ENCODE data around the gene ZNF860. TPM values are rescaled to one million over a fixed set of nuclear protein-coding genes. Genes with fewer than 3 reads are reported as not detected.
A peak's percentile ranks its signal among the peaks of the same experiment; 100 is the strongest.

The ZNF860 gene
- total RNA-seq, 2 donors from 2014 or later: 1.0 to 2.6 TPM

- no peaks in the 10 kb centered on the region for H3K27me3 ChIP-seq
- H3K36me3 ChIP-seq (replicated peaks in 1 of 2; ENCODE audit: insufficient read depth in 1 of 2, low read depth in 2 of 2): no peaks in the 10 kb centered on the region
- intact Hi-C loops (cut with DNase I): no loop called here
- DNase-seq (no peak), ATAC-seq (no peak)
- no peaks in the 10 kb centered on the region for H3K9me3 ChIP-seq
- TF ChIP-seq POLR2A (IDR thresholded peaks at IDR 0.05): no peak
- TF ChIP-seq, protein P1, sequence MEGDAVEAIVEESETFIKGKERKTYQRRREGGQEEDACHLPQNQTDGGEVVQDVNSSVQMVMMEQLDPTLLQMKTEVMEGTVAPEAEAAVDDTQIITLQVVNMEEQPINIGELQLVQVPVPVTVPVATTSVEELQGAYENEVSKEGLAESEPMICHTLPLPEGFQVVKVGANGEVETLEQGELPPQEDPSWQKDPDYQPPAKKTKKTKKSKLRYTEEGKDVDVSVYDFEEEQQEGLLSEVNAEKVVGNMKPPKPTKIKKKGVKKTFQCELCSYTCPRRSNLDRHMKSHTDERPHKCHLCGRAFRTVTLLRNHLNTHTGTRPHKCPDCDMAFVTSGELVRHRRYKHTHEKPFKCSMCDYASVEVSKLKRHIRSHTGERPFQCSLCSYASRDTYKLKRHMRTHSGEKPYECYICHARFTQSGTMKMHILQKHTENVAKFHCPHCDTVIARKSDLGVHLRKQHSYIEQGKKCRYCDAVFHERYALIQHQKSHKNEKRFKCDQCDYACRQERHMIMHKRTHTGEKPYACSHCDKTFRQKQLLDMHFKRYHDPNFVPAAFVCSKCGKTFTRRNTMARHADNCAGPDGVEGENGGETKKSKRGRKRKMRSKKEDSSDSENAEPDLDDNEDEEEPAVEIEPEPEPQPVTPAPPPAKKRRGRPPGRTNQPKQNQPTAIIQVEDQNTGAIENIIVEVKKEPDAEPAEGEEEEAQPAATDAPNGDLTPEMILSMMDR (IDR thresholded peaks at IDR 0.05): no peak
- H3K4me3 ChIP-seq: no peak overlapping the region
- peaks cover 15% of the 10 kb centered on the region for H3K4me1 ChIP-seq
- no peak overlapping the region for H3K27ac ChIP-seq
- 56 to 76% methylated on average over 2 of the region's 2 CpGs for WGBS, 2 donors
Observed at GRCh38 chr3:31977736-31978135, 3.8 kb upstream of the ZNF860 start.

DNA sequence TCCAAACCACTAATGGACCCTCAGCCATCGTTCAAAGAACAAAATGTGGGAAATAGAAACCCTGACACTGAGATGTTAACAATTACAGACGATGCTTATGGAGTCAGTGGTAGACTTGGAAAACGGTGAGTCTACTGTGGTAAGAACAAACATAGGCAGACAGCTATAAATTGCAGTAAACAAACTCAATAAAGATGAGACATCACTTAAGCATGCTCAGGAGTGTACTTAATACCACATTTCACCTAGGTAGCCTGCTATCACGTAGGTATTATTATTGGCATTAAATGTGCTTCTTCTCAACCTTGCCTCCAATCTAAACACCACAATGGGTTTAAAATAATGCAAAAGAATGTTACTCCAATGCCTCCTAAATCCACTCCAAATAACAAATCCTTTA, 3.0 kb upstream of the ZNF860 start:
- 74 to 90% methylated on average over 4 of the region's 4 CpGs for WGBS, 2 donors
- no peaks in the 10 kb centered on the region for H3K27me3 ChIP-seq
- no peak overlapping the region for H3K27ac ChIP-seq
- H3K36me3 ChIP-seq (replicated peaks in 1 of 2; ENCODE audit: insufficient read depth in 1 of 2, low read depth in 2 of 2): no peaks in the 10 kb centered on the region
- intact Hi-C loops (cut with DNase I): no loop called here
- DNase-seq (no peak), ATAC-seq (no peak)
- no peak for TF ChIP-seq POLR2A (IDR thresholded peaks at IDR 0.05)
- TF ChIP-seq, protein P1 (IDR thresholded peaks at IDR 0.05): no peak
- no peak overlapping the region for H3K4me3 ChIP-seq
- H3K4me1 ChIP-seq: peaks cover 15% of the 10 kb centered on the region
- no peaks in the 10 kb centered on the region for H3K9me3 ChIP-seq

GRCh38 chr3:31979001-31979697, 2.4 kb upstream of the ZNF860 start:
- H3K27ac ChIP-seq: no peak overlapping the region
- no peak for DNase-seq
- intact Hi-C loops (cut with DNase I): no loop called here
- WGBS, 2 donors: 62 to 67% methylated on average over 5 of the region's 5 CpGs
- no peaks in the 10 kb centered on the region for H3K9me3 ChIP-seq
- no peaks in the 10 kb centered on the region for H3K27me3 ChIP-seq
- no peak overlapping the region for H3K4me3 ChIP-seq
- no peaks in the 10 kb centered on the region for H3K36me3 ChIP-seq (replicated peaks in 1 of 2; ENCODE audit: insufficient read depth in 1 of 2, low read depth in 2 of 2)
- TF ChIP-seq, protein P1 (IDR thresholded peaks at IDR 0.05): no peak
- TF ChIP-seq POLR2A (IDR thresholded peaks at IDR 0.05): no peak
- ATAC-seq: no peak
- H3K4me1 ChIP-seq: peaks cover 15% of the 10 kb centered on the region

- WGBS, 2 donors: 0% methylated on average over 7 to 66 of the region's 66 CpGs
- H3K4me1 ChIP-seq: peaks cover 15% of the 10 kb centered on the region
- peak; percentile 76 to 83 (median 79) for DNase-seq
- H3K4me3 ChIP-seq: peak overlapping the region; percentile 27 to 49
- H3K36me3 ChIP-seq (replicated peaks in 1 of 2; ENCODE audit: insufficient read depth in 1 of 2, low read depth in 2 of 2): no peaks in the 10 kb centered on the region
- ATAC-seq: peak; percentile 83
- H3K27ac ChIP-seq: peak overlapping the region; percentile 10 to 86 (median 71)
- TF ChIP-seq, protein P1 (IDR thresholded peaks at IDR 0.05): peak in 4 of 7 experiments; percentile 19 to 42 (median 26)
- TF ChIP-seq POLR2A (IDR thresholded peaks at IDR 0.05): peak in 2 of 3 donors; percentile 41 to 42
- H3K27me3 ChIP-seq: no peaks in the 10 kb centered on the region
- no peaks in the 10 kb centered on the region for H3K9me3 ChIP-seq
- intact Hi-C loops (cut with DNase I): no loop called here
Observed at GRCh38 chr3:31980530-31981205, 882 bp upstream of the ZNF860 start.

All from body of pancreas (tissue), 4 donors.